RKO (cell line): ENCODE data around the gene LDAH.

Experiments used
- DNase-seq: peaks from one replicate; pipeline ENCODE4 v3.0.0-alpha.2; 2016; ENCODE audit warnings: low spot score

The LDAH gene

DNA sequence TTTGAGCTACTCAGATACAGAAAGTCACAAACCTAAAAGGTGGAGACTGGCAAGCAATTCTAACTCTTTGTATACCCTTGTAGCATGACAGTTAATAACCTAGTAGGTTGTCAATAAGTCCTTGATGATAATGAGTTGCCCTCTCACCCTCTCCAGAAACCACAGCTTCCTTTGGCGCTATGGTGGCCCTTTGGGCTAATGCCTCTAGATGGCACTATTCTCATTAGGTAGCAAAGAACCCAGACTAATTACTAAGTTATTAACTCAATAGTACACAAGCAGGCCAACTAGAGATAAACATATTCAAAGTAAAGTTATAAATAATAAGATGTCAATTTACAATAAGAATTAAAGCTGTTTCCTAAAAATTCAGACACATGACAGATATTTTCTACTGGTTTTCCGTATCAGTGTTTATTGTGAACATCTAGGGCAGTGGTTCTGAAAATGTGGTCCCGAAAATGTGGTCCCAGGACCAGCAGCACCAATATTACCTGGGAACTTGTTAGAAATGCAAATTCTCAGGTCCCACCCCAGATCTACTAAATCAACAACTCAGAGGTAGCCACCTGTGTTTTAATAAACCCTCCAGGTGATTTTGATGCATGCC is 41.1 kb downstream of the LDAH start:
- peak; percentile 22 for DNase-seq

DNA sequence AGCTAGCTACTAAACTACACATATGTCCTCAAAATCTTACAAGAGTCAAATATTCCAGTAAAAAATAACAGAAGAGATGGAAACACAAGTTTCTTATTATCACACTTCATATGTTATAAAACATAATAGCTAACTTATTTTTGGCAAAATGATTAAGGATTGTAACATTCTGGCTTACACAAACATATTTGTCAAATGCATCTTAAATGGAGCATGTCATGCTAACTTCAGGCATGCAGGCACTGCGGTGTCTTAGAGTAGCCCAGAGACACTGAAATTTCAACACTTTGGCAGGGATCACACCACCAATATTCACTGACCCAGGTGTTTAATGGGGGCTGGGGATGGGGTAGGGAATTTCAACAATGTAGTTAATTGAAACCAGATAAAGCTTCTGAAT is 51.6 kb downstream of the LDAH start:
- DNase-seq = no peak

DNA sequence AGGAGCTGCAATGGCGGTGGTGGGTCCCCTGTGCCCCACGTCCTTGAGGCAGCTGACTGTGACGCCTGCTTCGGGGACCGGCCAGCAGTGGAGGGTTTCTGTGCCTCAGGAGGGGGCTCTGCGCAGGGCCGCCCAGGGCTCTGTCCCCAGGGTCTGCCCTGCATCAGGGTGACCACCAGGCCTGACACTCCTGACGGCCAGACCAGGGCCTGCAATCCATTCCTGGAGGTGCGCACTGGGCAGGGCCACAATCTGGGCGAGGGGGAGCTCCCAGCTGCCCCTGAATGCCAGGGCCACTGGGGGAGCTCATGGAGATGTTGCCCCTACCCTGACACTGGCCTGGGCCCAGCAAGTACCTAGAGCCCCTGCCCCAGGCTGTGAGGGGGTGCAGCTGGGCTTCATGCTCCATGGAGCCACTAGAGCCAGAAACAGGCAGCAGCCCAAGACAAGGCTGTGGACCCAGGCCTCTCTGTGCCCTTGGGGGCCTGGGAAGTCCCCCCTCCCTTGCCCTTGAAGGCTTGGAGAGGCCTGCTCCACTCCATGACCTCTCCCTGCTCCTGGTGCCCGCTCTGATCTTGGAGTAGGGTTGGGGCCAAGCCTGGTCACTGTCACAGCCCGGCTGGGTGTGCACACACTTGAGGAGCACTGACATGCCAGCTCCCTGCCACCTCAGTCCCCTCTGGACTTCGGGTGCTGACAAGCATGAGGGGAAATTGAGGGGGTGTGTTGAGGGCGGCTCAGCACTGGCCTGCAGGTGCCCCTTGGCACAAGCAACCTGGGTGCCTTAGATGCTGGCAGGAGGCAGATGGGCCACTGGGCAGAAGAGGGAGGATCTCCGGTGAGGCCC is 55.9 kb downstream of the LDAH start:
- no peak for DNase-seq

DNA sequence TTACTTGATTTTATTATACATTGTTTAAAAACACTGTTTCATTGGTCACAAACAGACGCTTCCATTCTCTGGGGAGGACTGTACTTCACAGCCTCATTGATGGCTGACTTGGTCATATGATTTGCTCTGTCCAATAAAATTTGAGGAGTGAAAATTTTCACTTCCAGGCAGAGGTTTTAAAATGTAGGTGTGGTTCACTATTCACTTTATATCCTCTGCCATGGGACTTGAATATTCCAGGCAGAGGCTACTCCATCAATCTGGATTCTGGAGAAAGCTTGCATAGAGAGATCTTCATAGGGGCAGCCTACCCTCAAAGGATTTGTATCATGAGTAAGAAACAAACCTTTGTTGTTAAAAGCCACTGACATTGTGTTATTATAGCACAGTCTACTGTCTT is 56.7 kb downstream of the LDAH start:
- DNase-seq = no peak

DNA sequence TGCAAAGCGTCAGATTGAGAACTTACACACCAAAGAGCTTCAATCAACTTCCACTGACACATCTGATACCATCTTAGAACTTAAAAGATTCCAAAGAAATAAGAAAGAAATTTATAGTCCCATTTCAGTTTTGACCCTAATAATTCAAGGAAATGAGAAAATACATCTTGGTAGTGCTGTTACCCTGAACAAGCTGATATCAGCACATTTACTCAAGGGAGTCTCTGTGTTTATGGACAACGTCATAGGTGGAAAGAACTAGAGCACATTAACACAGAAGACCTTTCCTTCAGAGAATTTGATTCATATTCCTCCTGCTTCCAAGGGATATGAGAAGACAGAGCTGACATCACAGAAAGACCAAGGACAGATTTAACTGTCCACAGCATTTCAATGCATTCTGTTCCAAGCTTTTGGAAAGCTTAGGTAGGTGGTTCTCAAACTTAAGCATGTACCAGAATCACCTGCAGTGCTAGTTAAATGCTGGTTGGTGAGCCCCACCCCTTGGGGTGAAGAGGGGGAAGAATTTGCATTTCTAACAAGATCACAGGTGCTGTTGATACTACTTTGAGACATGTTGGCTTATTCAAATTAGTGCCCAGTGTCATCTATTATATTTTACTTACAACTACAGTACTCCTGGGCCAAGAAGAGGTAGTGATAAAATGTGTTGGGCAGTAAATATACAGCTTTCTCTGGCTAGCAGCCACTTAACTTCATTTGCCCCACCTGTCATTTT is 59.8 kb downstream of the LDAH start:
- DNase-seq = no peak

DNA sequence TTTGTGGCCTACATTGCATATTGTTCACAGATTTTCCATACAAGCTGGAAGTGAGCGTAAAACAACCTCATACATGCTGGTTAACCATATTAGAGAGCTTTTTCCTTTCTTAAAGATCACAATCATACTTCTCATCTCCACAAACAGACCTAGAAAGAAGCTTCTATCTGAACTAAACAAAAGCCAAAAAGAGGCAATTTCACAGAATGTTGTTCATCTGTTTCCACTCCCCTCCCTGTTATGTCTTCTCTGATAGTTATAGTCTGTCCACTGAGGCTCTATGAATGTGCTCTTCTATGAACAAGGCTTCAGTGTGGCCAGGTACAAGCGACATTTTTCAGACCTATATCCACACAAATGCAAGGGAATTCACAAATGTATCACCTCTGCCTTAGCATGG is 63.4 kb downstream of the LDAH start:
- DNase-seq = no peak

DNA sequence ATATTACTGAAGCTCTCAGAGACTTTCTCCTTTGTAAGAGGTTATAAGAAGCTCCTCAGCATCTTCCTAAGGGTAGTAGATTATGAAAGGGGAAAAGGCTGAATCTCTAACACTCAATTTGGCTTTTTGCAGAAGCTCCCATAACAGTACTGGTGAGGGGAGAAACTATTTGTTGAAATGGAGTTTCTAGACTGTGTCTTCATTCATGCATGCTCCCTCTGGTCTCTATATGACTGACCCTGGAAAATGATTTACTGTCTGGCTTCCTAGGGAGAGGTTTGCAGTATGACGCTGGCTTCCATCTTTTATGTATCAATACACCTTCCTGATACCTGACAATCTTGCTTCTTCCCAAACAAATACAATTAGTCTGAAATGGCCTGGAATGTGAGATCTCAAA is 63.9 kb downstream of the LDAH start:
- DNase-seq = no peak

DNA sequence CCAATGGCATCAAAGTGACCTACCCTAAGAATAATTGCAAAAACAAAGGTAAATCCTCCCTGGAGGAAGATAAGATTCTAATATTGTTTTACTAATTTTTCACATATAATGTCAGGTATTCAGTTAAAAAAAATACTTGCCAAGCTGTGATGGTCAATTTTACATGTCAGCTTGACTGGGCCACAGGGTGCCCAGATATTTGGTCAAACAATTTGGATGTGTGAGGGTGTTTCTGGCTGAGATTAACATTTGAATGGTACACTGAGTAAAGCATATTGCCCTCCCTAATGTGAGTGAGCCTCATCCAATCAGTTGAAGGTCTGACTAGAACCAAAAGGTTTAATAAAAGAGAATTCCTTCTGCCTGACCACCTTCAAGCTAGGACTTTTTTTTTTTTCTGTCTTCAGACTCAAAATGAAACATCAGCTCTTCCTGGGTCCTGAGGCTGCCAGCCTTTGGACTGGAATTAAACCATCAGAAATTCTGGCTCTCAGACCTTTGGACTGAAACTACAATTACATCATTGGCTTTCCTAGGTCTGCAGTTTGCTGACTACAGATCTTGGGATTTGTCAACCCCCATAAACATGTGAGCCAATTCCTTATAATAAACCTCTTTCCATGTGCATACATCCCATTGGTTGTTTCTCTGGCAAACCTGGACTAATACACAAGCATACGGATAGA is 65.4 kb downstream of the LDAH start:
- DNase-seq = no peak

DNA sequence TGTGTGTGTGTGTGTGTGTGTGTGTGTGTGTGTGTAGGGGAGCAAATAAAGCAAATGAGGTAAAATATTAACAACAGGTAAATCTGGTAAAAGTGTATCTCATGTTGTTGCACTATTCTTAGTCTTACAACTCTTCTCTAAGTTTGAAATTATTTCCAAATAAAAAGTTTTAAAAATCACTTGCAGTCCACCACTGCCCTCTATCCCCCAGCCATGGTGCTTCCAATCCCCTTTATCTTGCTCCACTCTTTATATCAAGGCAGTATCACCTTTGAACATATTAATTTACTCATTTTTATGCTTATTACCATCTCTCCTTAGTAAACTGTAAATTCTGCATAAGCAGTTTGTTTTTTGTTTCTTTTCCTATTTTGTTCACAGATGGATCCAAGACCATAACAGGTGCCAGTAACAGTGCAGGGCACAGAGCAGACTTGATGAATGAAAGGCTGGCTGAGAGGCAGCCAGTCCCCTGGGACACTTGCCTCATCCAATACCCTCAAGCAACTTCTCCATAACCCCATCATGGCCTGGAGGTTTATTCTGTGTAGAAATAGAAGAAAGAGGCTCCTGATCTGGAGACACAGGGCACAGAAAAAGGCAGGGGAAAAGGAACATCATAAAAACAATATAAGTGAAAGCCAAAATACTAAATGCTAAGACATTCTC is 67.6 kb downstream of the LDAH start:
- DNase-seq = peak; percentile 3

DNA sequence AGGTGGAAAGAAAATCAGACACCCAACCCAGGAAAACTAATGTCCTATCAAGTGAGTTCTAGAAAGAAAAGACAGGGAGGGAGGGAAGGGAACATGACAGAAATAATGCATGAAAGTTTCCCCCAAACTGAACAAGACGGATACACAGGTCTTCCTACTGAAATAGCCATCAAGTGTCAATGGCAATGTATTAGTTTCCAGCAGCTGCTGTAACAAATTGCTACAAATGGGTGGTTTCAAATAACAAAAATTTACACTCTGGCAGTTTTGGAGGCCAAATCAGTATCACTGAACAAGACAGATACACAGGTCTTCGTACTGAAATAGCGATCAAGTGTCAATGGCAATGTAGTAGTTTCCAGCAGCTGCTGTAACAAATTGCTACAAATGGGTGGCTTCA is 70.6 kb downstream of the LDAH start:
- no peak for DNase-seq

DNA sequence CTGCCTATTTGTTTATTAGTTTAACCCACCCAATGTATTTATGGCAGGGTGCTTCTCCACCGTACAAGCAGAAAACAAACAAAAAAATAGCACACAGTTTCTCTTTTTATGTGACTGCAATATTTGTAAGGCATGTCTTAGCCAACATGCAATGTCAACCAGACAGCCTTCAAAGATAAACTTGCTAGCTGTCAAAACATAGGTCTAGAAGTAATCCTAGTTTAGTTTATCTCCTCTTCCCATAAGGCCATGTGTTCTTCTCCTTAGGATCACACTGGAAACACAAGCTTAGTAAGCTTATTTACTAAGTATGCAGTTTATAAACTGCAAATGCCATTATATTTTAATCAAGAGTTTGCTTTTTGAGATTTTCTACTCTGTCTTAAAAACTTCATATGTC is 75.6 kb downstream of the LDAH start:
- no peak for DNase-seq

DNA sequence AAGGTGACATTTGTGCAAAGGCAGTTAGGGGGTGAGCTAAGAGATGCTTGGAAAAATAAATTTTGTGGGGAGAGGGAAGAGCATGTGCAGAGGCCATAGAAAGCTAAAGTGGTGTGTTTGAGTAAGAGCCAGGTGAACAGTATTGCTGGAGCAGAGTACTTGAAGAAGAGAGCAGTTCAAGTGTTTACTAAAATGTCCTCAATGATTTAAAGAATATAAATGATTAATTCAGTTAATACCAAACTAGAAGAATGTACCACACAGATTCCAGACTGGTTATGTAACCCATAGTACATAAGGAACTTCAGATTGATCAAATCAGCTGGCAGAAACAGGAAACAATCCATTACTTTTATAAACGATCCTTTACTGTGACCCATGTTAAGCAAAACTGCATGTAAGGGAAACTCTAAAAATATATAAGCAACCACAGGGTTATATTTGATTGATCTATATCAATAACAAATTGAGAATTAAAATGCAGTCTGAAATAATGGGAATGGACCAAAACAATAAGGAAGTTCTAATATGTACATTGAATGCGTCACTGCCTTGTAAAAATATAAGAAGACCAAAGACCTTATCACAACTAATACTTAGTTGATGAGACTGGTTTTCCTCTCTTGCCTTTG is 76.9 kb downstream of the LDAH start:
- no peak for DNase-seq

DNA sequence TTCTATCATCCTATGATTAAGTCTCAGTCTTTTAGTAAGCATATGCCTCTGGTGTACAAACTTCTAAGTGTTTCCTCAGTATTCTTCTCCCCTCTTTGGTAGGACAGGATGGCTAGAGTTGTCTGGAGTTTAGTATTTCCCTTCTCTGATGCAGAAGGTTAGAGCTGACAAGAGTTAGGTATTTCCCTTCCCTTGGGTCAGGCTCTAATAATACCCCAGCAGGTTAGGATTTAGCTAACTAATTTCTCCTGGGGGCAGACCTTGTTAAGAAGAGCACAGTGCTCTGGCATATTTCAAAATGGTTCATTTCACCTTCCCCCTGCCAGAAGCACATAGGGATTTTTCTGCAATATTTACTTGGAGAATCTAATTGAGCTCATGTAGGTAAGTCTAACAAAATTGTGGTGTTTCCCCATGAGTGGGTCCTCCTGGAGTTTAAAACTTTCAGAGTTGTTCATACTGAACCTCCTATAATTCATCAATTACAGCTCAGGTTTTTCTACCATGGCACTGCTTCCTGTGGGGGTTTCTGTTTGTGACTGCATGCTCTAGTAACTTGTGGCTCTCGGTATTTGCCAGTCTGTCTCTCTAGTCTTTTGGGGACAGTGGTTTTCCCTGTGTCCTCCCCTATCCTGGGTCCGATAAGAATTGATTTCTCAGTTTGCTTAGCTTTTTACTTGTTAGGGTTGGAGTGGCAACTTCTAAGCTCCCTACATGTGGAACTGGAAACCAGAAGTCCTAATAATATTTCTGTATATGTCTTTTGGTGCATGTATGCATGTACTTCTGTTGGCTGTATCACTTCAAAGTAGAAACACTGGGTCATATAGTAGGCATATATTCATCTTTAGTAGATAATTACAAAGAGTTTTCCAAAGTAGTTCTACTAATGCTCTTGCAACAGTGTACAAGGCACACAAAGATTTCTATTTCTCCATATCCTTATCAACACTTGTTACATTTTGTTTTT is 78.2 kb downstream of the LDAH start:
- DNase-seq = no peak

DNA sequence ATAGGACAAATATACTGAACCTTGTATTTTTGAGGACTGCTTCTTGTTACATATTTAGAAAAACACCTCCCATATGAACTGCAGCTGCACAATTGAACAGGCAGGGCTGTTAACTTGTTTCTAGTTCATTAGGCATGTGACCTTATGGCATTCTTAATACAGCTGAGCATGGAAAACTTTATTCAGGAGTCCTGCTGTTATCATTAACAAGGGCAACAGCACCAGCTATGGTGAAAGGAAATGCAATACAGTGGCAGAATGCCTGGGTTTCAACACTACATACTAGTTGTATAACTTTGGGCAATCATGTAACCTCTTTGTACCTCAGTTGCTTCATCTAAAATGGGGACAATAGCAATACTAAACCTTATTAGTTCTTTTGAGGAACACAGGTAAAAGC is 84.1 kb downstream of the LDAH start:
- no peak for DNase-seq

DNA sequence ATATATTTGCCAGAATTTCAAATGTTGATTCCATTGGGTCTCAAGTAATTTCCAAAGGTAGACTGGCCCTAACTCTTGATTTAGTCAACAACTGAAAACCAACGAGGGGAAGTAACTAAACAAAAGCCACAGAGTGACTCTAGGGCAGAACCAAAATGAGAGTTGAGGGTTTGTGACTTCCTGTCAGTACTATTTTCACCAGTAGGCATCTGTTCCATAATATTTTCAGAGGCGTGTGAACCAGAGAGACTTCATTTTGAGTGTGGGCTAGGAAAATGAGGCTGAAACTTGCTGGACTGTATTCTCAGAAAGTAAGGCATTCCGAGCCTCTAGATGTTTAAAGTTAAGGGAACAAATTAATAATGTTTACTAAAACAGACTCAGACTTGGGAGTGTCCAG is 85.4 kb downstream of the LDAH start:
- DNase-seq = no peak

DNA sequence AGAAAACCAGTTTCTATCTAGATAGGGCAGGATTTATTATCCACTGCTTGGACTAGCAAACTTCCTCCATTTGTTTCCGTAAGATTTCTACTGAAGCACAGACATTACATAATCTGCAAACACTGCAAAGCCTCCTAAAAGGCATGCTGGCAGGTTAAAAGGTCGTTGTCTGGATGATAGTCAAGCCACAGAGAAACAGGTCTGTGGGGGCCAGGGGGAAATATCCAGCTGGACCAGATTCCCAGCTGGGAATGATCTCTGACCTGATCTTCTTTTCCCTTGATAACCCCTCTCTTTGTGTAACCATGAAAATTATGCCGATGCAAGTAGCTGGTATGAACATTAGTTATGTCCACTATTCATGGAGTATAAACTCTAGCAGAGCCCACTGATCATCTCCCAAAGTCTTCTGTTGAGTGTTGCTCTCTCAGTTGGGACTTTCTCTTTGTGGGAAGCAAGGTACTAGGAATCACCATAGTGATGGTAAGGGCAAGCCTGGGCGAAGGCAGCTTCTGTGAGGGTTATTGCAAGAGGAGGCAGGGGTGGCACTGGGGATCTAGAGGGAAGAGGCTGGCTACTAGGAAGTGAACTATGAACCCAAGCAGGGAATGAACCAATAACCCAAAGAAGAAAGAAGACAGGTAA is 94.7 kb downstream of the LDAH start:
- DNase-seq = no peak

DNA sequence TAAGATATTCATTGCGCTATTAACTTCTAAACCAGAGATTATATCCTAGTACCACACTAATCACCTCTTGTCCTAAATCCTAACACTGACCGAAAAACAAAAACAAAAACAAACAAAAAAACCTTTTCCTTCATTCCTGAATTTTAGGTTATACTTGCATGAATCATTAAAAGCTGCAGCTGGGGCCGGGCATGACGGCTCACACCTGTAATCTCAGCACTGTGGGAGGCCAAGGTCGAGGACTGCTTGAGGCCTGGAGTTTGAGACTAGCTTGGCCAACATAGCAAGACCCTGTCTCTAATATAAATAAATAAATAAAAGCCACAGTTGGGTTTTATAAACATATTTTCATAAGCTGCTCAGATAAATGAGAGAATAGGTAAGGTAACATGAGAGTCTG is 96.0 kb downstream of the LDAH start:
- no peak for DNase-seq

DNA sequence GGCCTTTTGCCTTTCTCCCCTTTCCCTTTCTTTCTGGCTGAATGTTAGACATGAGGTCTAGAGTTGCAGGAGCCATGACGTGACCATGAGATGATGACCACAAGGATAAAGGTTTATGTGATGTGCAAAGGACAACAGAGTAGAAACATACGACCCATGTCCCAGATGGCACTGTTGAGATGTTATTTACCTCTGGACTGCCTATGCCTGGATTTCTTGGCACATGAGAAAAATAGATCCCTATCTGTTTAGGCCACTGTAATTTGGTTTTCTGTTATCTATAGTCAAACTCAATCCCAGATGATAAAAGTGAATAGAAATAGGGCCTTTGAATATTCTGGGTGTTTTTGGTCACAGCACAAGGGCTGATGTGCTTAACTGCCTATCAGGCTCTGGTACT is 97.1 kb downstream of the LDAH start:
- no peak for DNase-seq

DNA sequence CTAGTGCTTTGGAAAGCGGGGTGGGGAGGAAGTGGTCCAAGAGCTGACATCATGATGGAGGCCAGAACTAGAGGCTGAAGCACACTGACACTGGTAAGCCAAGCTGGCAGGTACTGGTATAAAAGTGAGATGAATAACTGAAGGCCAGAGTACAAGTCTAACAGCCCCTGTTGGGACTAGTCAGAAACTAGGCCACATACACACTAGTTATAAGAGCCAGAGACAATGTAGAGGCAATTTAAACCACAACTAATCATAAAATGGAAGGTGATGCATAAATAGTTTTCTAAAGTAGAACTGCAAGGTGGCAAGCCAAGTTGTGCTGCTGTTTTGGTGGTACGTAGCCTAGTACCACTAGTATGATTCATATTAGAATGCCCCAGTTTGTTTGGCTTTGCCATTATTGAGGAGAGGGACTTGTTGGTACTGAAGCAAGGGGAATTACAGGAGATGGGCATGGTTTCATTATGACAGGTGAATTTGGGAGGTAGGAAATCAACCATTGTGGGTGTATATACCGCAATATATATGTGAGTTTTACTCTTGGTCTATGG is 98.3 kb downstream of the LDAH start:
- DNase-seq = no peak

DNA sequence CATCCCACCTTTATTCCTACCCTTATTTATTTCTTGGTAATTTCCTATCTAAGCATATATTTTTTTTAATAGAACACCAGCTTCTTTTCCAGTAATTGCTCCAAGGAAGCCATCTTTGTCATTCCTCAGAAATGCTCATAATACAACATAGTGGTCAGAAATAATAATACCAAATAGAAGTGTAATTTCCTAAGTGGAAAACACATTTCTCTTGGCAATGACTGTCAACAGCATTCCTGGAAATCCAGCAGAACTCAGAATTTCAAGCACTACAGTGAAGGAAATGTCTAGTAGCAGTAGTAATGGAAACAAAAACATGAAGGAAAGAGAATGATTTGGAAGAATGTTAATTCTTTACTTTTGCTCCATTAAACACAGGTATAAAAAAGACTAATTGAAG is 99.4 kb downstream of the LDAH start:
- DNase-seq = no peak
